ENCODE data around the gene ACAD11. TPM values are rescaled to one million over a fixed set of nuclear protein-coding genes. Genes with fewer than 3 reads are reported as not detected.

The ACAD11 gene
- polyA plus RNA-seq, 3 donors: 0.31 to 25.4 (median 0.40) TPM

GRCh38 chr3:132569580-132569979, 90.0 kb downstream of the ACAD11 start:
- intact Hi-C loops (cut with micrococcal nuclease): no loop called here
- H3K36me3 ChIP-seq (replicated peaks in 1 of 2; ENCODE audit: control insufficient read depth in 1 of 2, insufficient read depth in 2 of 2, low read length in 2 of 2): peaks cover 0 to 4% of the 10 kb centered on the region in 2 donors
- H4K20me1 ChIP-seq (ENCODE audit: insufficient read depth, low read length): no peaks in the 10 kb centered on the region
- Mint-ChIP-seq H3K4me1 (no peaks in the 10 kb centered on the region), H3K27ac (no peak overlapping the region), H3K27me3 (ENCODE audit: low read depth in 3 of 3) (no peaks in the 10 kb centered on the region), H3K4me3 (no peak overlapping the region), H3K36me3 (peaks cover 13% of the 10 kb centered on the region in 2 donors), H3K9me3 (no peaks in the 10 kb centered on the region)
- no peaks in the 10 kb centered on the region for H3K4me1 ChIP-seq (ENCODE audit: control insufficient read depth in 1 of 2, insufficient read depth in 2 of 2, low read length in 2 of 2)
- TF ChIP-seq CTCF (IDR thresholded peaks at IDR 0.05): no peak
- H3K79me2 ChIP-seq (ENCODE audit: insufficient read depth, low read length): no peaks in the 10 kb centered on the region
- WGBS (ENCODE audit: insufficient coverage): no CpG with 5 or more reads among the region's 1 CpG
- no peak overlapping the region for H3K4me3 ChIP-seq (replicated peaks in 1 of 3; ENCODE audit: low read depth in 2 of 3, low read length in 3 of 3)
- no peak for DNase-seq
- no peaks in the 10 kb centered on the region for H3K9me3 ChIP-seq (replicated peaks in 1 of 2; ENCODE audit: control insufficient read depth in 1 of 2, insufficient read depth in 1 of 2, low read length in 2 of 2)
- H3K4me2 ChIP-seq (replicated peaks; ENCODE audit: extremely low read depth, low read length, poor library complexity, severe bottlenecking): no peak overlapping the region
- no peak overlapping the region for H3K27ac ChIP-seq (ENCODE audit: low read depth in 1 of 2, low read length in 2 of 2)
- H3K27me3 ChIP-seq (ENCODE audit: control insufficient read depth in 2 of 2, insufficient read depth in 2 of 2, low read length in 2 of 2): no peaks in the 10 kb centered on the region
- no peak overlapping the region for H2AFZ ChIP-seq (ENCODE audit: insufficient read depth, low read depth, low read length, poor library complexity, severe bottlenecking)
- no peak overlapping the region for H3K9ac ChIP-seq (ENCODE audit: insufficient read depth, low read length, poor library complexity, severe bottlenecking)

- H3K4me3 ChIP-seq (replicated peaks in 1 of 3; ENCODE audit: low read depth in 2 of 3, low read length in 3 of 3): no peak overlapping the region
- no peak overlapping the region for H3K4me2 ChIP-seq (replicated peaks; ENCODE audit: extremely low read depth, low read length, poor library complexity, severe bottlenecking)
- no peaks in the 10 kb centered on the region for H4K20me1 ChIP-seq (ENCODE audit: insufficient read depth, low read length)
- H3K9me3 ChIP-seq (replicated peaks in 1 of 2; ENCODE audit: control insufficient read depth in 1 of 2, insufficient read depth in 1 of 2, low read length in 2 of 2): no peaks in the 10 kb centered on the region
- H3K9ac ChIP-seq (ENCODE audit: insufficient read depth, low read length, poor library complexity, severe bottlenecking): no peak overlapping the region
- Mint-ChIP-seq H3K36me3 (peaks cover 13% of the 10 kb centered on the region in 2 donors), H3K4me3 (no peak overlapping the region), H3K4me1 (peaks cover 3% of the 10 kb centered on the region), H3K9me3 (no peaks in the 10 kb centered on the region), H3K27me3 (ENCODE audit: low read depth in 3 of 3) (no peaks in the 10 kb centered on the region), H3K27ac (no peak overlapping the region)
- no peak overlapping the region for H3K27ac ChIP-seq (ENCODE audit: low read depth in 1 of 2, low read length in 2 of 2)
- no peaks in the 10 kb centered on the region for H3K4me1 ChIP-seq (ENCODE audit: control insufficient read depth in 1 of 2, insufficient read depth in 2 of 2, low read length in 2 of 2)
- H3K36me3 ChIP-seq (replicated peaks in 1 of 2; ENCODE audit: control insufficient read depth in 1 of 2, insufficient read depth in 2 of 2, low read length in 2 of 2): peaks cover 0 to 3% of the 10 kb centered on the region in 2 donors
- no peaks in the 10 kb centered on the region for H3K27me3 ChIP-seq (ENCODE audit: control insufficient read depth in 2 of 2, insufficient read depth in 2 of 2, low read length in 2 of 2)
- no peak overlapping the region for H2AFZ ChIP-seq (ENCODE audit: insufficient read depth, low read depth, low read length, poor library complexity, severe bottlenecking)
- 79% methylated on average over 2 of the region's 2 CpGs for WGBS (ENCODE audit: insufficient coverage)
- no peak for TF ChIP-seq CTCF (IDR thresholded peaks at IDR 0.05)
- no peaks in the 10 kb centered on the region for H3K79me2 ChIP-seq (ENCODE audit: insufficient read depth, low read length)
- no peak for DNase-seq
- intact Hi-C loops (cut with micrococcal nuclease): no loop called here
These were observed 90.5 kb downstream of the ACAD11 start for GRCh38 chr3:132569153-132569552.

Measured in CD14-positive monocyte (primary cell).